ENCODE results near the gene FATE1. TPM values are rescaled to one million over a fixed set of nuclear protein-coding genes. Genes with fewer than 3 reads are reported as not detected.

Gene FATE1
- total RNA-seq, 1 donor from 2014 or later = 0.67 TPM

- intact Hi-C loops (cut with DNase I) = no loop called here
- no peak for DNase-seq (ENCODE audit: low spot score)
Observed at GRCh38 chrX:151737494-151737893, 21.7 kb downstream of the FATE1 start.

DNA sequence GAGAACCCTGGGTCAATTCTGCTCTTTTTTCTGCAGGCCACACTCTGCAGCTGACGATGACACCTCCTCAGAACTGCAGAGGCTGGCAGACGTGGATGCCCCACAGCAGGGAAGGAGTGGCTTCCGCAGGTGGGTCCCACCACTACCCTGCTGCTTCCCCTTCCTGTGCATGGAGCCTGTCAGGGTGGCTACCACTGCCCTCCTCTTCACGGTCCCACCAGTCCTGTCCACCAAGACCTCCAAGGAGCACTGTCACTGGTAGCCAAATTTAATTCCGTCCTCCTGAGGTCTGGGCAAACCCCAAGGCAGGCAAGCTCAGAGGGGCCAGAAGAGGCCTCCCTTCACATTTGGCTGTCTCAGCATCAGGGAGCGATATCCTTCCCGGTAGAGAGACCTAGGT, 22.9 kb downstream of the FATE1 start:
- no peak for DNase-seq (ENCODE audit: low spot score)
- intact Hi-C loops (cut with DNase I) = no loop called here

GRCh38 chrX:151741606-151742005, 25.8 kb downstream of the FATE1 start:
- DNase-seq (ENCODE audit: low spot score) = no peak
- intact Hi-C loops (cut with DNase I) = no loop called here

GRCh38 chrX:151742311-151742710, 26.5 kb downstream of the FATE1 start:
- DNase-seq (ENCODE audit: low spot score) = no peak
- intact Hi-C loops (cut with DNase I) = no loop called here

- no peak for DNase-seq (ENCODE audit: low spot score)
- intact Hi-C loops (cut with DNase I) = no loop called here
Observed at GRCh38 chrX:151743651-151744470, 28.0 kb downstream of the FATE1 start.

- DNase-seq (ENCODE audit: low spot score) = no peak
- intact Hi-C loops (cut with DNase I) = no loop called here
Observed at GRCh38 chrX:151745651-151746050, 29.8 kb downstream of the FATE1 start.

DNA sequence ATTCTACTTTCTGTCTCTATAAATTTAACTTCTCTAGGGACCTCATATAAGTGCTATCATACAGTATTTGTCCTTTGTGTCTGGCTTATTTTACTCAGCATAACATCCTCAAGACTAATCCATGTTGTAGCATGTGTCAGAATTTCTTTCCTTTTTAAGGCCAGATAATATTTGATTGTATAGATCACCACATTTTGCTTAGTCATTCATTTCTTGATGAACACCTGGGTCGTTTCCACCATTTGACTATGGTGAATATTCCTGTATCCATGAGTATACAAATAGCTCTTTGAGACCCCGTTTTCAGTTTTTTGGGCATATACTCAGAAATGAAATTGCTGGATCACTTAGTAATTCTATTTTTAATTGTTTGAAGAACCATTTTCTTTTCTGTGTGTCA, 30.7 kb downstream of the FATE1 start:
- intact Hi-C loops (cut with DNase I) = no loop called here

GRCh38 chrX:151750511-151750910, 34.7 kb downstream of the FATE1 start:
- intact Hi-C loops (cut with DNase I) = loop anchor here (2.0 to 10.0 kb wide), 2 partner anchors 594 to 884 kb away; no protein-coding TSS in a partner anchor
- no peak for DNase-seq (ENCODE audit: low spot score)

More for the DNA sequence above, 30.7 kb downstream of the FATE1 start:
- DNase-seq (ENCODE audit: low spot score) = no peak

GRCh38 chrX:151752847-151753246, 37.0 kb downstream of the FATE1 start:
- intact Hi-C loops (cut with DNase I) = loop anchor here (10.0 kb wide), 1 partner anchor 592 kb away; no protein-coding TSS in a partner anchor
- DNase-seq (ENCODE audit: low spot score) = no peak

- intact Hi-C loops (cut with DNase I) = loop anchor here (10.0 kb wide), 1 partner anchor 591 kb away; no protein-coding TSS in a partner anchor
- DNase-seq (ENCODE audit: low spot score) = no peak
Observed at GRCh38 chrX:151753313-151754046, 37.6 kb downstream of the FATE1 start.

GRCh38 chrX:151754047-151754429, 38.2 kb downstream of the FATE1 start:
- intact Hi-C loops (cut with DNase I) = loop anchor here (10.0 kb wide), 1 partner anchor 591 kb away; no protein-coding TSS in a partner anchor
- DNase-seq (ENCODE audit: low spot score) = no peak

DNA sequence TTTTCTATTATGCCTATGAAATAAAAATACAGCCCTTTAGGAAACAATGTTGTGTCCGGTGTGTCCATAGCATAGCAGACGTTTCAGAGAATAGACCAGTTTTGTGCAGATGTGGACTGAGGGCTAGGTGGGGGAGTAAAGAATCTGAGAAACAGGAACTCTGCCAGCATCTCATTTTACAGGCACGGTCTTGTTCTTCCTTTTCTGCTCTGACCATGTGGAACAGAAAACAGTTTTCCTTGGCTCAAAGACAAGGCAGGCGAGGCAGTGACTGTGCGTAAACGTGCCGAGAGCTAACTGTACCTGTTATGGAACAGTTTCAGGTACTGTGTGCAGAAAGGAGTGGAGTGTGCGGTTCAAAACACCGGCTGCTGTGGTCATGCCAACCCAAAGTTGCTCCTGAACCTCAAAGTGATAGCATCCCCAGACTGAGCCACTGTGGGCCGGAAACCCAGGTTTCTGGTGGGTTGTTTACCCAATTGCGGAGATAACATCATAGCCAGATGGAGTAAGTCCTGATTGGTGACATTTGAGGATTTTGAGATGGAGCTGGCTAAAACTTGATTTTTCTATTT, 38.9 kb downstream of the FATE1 start:
- DNase-seq (ENCODE audit: low spot score) = no peak
- intact Hi-C loops (cut with DNase I) = loop anchor here (10.0 kb wide), 1 partner anchor 590 kb away; no protein-coding TSS in a partner anchor

GRCh38 chrX:151759041-151759708, 43.3 kb downstream of the FATE1 start:
- no peak for DNase-seq (ENCODE audit: low spot score)
- intact Hi-C loops (cut with DNase I) = loop anchor here (10.0 kb wide), 1 partner anchor 586 kb away; no protein-coding TSS in a partner anchor

GRCh38 chrX:151762802-151763201, 47.0 kb downstream of the FATE1 start:
- DNase-seq (ENCODE audit: low spot score) = no peak
- intact Hi-C loops (cut with DNase I) = no loop called here

- DNase-seq (ENCODE audit: low spot score) = no peak
- intact Hi-C loops (cut with DNase I) = no loop called here
Observed at GRCh38 chrX:151763711-151764110, 47.9 kb downstream of the FATE1 start.

DNA sequence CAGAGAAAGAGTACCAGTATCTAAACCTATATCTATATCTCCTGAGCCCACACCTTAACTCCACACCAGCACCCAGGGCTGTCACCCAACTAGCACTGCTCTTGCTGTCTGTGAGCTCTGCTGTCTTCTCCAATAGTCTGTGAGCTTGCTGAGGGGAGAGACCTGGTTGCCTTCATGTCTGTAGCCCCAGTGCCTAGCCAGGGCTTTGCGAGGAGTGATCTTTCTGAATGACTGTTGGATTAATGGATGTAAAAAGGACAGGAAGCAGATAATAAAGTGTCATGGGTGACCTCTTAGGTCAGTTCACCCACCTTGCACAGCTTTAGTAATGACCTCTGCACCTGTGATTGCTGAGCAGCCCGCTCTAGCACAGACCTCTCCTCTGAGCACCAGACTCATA, 49.2 kb downstream of the FATE1 start:
- intact Hi-C loops (cut with DNase I) = no loop called here

GRCh38 chrX:151771726-151772125, 55.9 kb downstream of the FATE1 start:
- intact Hi-C loops (cut with DNase I) = no loop called here
- no peak for DNase-seq (ENCODE audit: low spot score)

More for the DNA sequence above, 49.2 kb downstream of the FATE1 start:
- DNase-seq (ENCODE audit: low spot score) = no peak
